ENCODE data around the gene ACSL3.
"Not testable (repeated sequence)": the region's sequence is repeated elsewhere in the genome, so short reads cannot be mapped to it uniquely, and the experiment has no call there.

Gene ACSL3

GRCh38 chr2:222840060-222840802, 20.6 kb upstream of the ACSL3 start:
- H3K4me3 ChIP-seq (replicated peaks in 1 of 2; ENCODE audit: low read depth in 2 of 2, low read length in 2 of 2), result no peak overlapping the region
- no peak for TF ChIP-seq CTCF (IDR thresholded peaks at IDR 0.05; ENCODE audit: low read depth, low read length)
- no peak for DNase-seq (ENCODE audit: low read depth in 2 of 2)

DNA sequence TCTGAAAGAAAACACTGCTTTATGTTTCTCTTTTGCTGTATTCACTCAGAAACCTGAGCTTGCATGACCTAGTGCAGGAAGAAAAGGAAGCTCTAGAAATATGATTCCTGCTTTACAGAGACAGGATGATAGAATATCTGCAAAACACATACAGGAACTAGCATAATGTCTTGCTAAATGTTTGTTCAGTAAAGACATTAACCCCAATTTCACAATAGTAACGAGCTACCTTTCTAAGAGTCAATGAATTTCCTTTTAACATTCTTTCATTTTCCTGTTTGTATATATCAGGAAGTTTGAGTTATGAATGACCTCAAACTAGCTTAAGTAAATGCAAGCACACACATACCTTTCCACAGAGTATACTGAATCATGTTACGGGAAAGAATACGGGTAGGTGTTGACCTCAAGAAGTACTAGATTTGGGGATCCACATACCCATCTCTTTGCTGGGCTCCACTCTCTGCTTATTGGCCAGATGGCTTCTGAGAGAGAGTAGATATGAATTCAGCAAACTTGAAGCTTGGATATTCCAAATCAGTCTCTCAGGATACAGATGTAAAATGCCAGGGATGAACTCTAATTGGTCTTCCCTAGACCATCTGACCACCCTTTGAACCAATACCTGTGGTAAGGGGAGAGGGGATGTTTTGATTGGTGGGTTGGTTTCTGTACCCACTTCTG, 18.2 kb upstream of the ACSL3 start:
- no peak for TF ChIP-seq CTCF (IDR thresholded peaks at IDR 0.05; ENCODE audit: low read depth, low read length)
- H3K4me3 ChIP-seq (replicated peaks in 1 of 2; ENCODE audit: low read depth in 2 of 2, low read length in 2 of 2), result no peak overlapping the region
- peak; percentile 56 to 64 for DNase-seq (ENCODE audit: low read depth in 2 of 2)

DNA sequence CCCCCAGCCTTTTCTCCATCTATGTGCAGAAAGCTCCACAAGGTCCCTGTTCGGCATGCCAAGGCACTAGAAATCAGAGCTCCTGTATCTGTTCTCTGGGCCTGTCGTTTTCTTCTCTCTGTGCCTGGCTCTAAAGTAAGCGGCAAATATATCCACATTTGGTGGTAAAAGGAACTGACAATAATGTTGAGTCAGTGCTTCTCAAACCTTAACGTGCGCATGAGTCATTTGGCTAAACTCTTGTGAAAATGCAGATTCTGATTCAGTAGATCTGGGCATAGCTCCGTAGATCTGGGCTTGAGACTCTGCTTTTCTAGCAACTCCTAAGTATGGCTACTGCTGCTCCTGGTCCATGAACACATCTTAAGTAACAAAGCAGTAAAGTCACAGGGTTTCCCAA, 16.5 kb upstream of the ACSL3 start:
- peak; percentile 88 to 95 for DNase-seq (ENCODE audit: low read depth in 2 of 2)
- no peak overlapping the region for H3K4me3 ChIP-seq (replicated peaks in 1 of 2; ENCODE audit: low read depth in 2 of 2, low read length in 2 of 2)
- no peak for TF ChIP-seq CTCF (IDR thresholded peaks at IDR 0.05; ENCODE audit: low read depth, low read length)

- H3K4me3 ChIP-seq (replicated peaks in 1 of 2; ENCODE audit: low read depth in 2 of 2, low read length in 2 of 2); DNase-seq (ENCODE audit: low read depth in 2 of 2): not testable (repeated sequence)
These were observed 15.5 kb upstream of the ACSL3 start for GRCh38 chr2:222845314-222845713.

GRCh38 chr2:222846003-222846402, 14.8 kb upstream of the ACSL3 start:
- no peak overlapping the region for H3K4me3 ChIP-seq (replicated peaks in 1 of 2; ENCODE audit: low read depth in 2 of 2, low read length in 2 of 2)
- no peak for TF ChIP-seq CTCF (IDR thresholded peaks at IDR 0.05; ENCODE audit: low read depth, low read length)
- DNase-seq (ENCODE audit: low read depth in 2 of 2), result no peak

- H3K4me3 ChIP-seq (replicated peaks in 1 of 2; ENCODE audit: low read depth in 2 of 2, low read length in 2 of 2); DNase-seq (ENCODE audit: low read depth in 2 of 2): not testable (repeated sequence)
These were observed 12.8 kb upstream of the ACSL3 start for GRCh38 chr2:222848031-222848430.

DNA sequence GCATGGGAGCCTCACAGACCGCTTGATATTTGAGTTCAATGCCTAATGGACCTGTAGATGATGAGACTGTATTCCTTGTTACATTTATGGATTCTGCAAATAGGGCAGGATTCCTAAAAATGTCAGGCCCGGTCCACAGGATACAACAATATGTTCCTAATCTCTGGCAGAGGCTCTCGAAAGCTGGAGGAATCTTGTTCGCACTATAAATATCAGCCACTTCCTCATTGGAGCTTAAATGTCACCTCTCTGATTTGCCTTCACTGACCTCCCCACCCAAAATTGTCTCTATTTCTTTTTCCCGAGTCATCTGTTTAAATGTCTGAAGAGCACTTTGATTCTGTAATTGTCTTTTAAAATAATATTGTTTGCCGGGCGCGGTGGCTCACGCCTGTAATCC, 12.0 kb upstream of the ACSL3 start:
- no peak for DNase-seq (ENCODE audit: low read depth in 2 of 2)
- no peak overlapping the region for H3K4me3 ChIP-seq (replicated peaks in 1 of 2; ENCODE audit: low read depth in 2 of 2, low read length in 2 of 2)
- no peak for TF ChIP-seq CTCF (IDR thresholded peaks at IDR 0.05; ENCODE audit: low read depth, low read length)

Data from cardiac fibroblast (primary cell).